HG03045 (cell line): ENCODE measurements around the gene FOXP1.
"Not testable (repeated sequence)": the region's sequence is repeated elsewhere in the genome, so short reads cannot be mapped to it uniquely, and the experiment has no call there.

Source experiments
- ATAC-seq: cut with Tn5 transposase; IDR thresholded peaks from one replicate; pipeline ENCODE4 v1.9.1; 2021; ENCODE audit warnings: mild to moderate bottlenecking, moderate library complexity; ENCODE audit not compliant: unreplicated experiment

Gene FOXP1

GRCh38 chr3:71533588-71533987 is 49.9 kb downstream of the FOXP1 start:
- ATAC-seq, result no peak

- no peak for ATAC-seq
These were observed 50.7 kb downstream of the FOXP1 start for GRCh38 chr3:71532639-71533395.

GRCh38 chr3:71530903-71531530 is 52.5 kb downstream of the FOXP1 start:
- no peak for ATAC-seq

GRCh38 chr3:71528816-71529215 is 54.7 kb downstream of the FOXP1 start:
- no peak for ATAC-seq

- not testable (repeated sequence) for ATAC-seq
These were observed 57.1 kb downstream of the FOXP1 start for GRCh38 chr3:71526448-71526847.

GRCh38 chr3:71525391-71525790 is 58.1 kb downstream of the FOXP1 start:
- ATAC-seq, result no peak

GRCh38 chr3:71524672-71525071 is 58.9 kb downstream of the FOXP1 start:
- ATAC-seq, result no peak

- ATAC-seq, result no peak
These were observed 59.9 kb downstream of the FOXP1 start for GRCh38 chr3:71523628-71524027.

- ATAC-seq, result no peak
These were observed 61.3 kb downstream of the FOXP1 start for GRCh38 chr3:71521940-71522876.

GRCh38 chr3:71521021-71521352 is 62.5 kb downstream of the FOXP1 start:
- ATAC-seq, result no peak

GRCh38 chr3:71520161-71521020 is 63.1 kb downstream of the FOXP1 start:
- no peak for ATAC-seq

GRCh38 chr3:71518089-71518488 is 65.4 kb downstream of the FOXP1 start:
- no peak for ATAC-seq

- ATAC-seq, result no peak
These were observed 66.2 kb downstream of the FOXP1 start for GRCh38 chr3:71517271-71517791.

GRCh38 chr3:71515636-71516365 is 67.7 kb downstream of the FOXP1 start:
- ATAC-seq, result no peak

- no peak for ATAC-seq
These were observed 68.9 kb downstream of the FOXP1 start for GRCh38 chr3:71514621-71515020.

GRCh38 chr3:71513515-71513914 is 70.0 kb downstream of the FOXP1 start:
- ATAC-seq, result no peak

GRCh38 chr3:71513081-71513480 is 70.4 kb downstream of the FOXP1 start:
- no peak for ATAC-seq

- no peak for ATAC-seq
These were observed 71.0 kb downstream of the FOXP1 start for GRCh38 chr3:71512544-71512943.

GRCh38 chr3:71512000-71512399 is 71.5 kb downstream of the FOXP1 start:
- no peak for ATAC-seq

- ATAC-seq, result no peak
These were observed 72.1 kb downstream of the FOXP1 start for GRCh38 chr3:71511446-71511845.
